ENCODE results near the gene ATG7. TPM values are rescaled to one million over a fixed set of nuclear protein-coding genes. Genes with fewer than 3 reads are reported as not detected.
"Not testable (repeated sequence)": the region's sequence is repeated elsewhere in the genome, so short reads cannot be mapped to it uniquely, and the experiment has no call there.

The ATG7 gene
- total RNA-seq, 4 donors from 2014 or later: 54.8 to 126 (median 100) TPM

GRCh38 chr3:11250902-11251806 lies 21.0 kb upstream of the ATG7 start:
- no peak overlapping the region for H3K4me3 ChIP-seq
- no peak for TF ChIP-seq POLR2A (IDR thresholded peaks at IDR 0.05)
- intact Hi-C loops (cut with DNase I; ENCODE audit: low total_unique reads): no loop called here
- no peak for DNase-seq
- H3K27ac ChIP-seq: no peak overlapping the region
- no peaks in the 10 kb centered on the region for H3K9me3 ChIP-seq
- H3K27me3 ChIP-seq: no peaks in the 10 kb centered on the region
- H3K36me3 ChIP-seq: no peaks in the 10 kb centered on the region
- H3K4me1 ChIP-seq: no peaks in the 10 kb centered on the region

- intact Hi-C loops (cut with DNase I; ENCODE audit: low total_unique reads): no loop called here
These were observed 20.4 kb upstream of the ATG7 start for GRCh38 chr3:11251807-11252176.

GRCh38 chr3:11254876-11255275 lies 17.3 kb upstream of the ATG7 start:
- Histone ChIP-seq H3K9me3 (no peaks in the 10 kb centered on the region), H3K4me1 (no peaks in the 10 kb centered on the region), H3K27me3 (no peaks in the 10 kb centered on the region), H3K27ac (no peak overlapping the region), H3K4me3 (no peak overlapping the region), H3K36me3 (no peaks in the 10 kb centered on the region)
- intact Hi-C loops (cut with DNase I; ENCODE audit: low total_unique reads): no loop called here
- DNase-seq: no peak
- TF ChIP-seq POLR2A (IDR thresholded peaks at IDR 0.05) (no peak), CTCF (IDR thresholded peaks at IDR 0.05) (no peak)

More at GRCh38 chr3:11251807-11252176, 20.4 kb upstream of the ATG7 start:
- Histone ChIP-seq H3K27me3 (no peaks in the 10 kb centered on the region), H3K27ac (no peak overlapping the region), H3K4me3 (no peak overlapping the region), H3K9me3 (no peaks in the 10 kb centered on the region), H3K4me1 (no peaks in the 10 kb centered on the region), H3K36me3 (no peaks in the 10 kb centered on the region)
- no peak for TF ChIP-seq CTCF (IDR thresholded peaks at IDR 0.05)
- no peak for TF ChIP-seq POLR2A (IDR thresholded peaks at IDR 0.05)
- no peak for DNase-seq

GRCh38 chr3:11255537-11255936 lies 16.7 kb upstream of the ATG7 start:
- H3K4me3 ChIP-seq; H3K27me3 ChIP-seq; H3K36me3 ChIP-seq; H3K4me1 ChIP-seq; H3K9me3 ChIP-seq; DNase-seq; H3K27ac ChIP-seq; intact Hi-C loops (cut with DNase I; ENCODE audit: low total_unique reads): not testable (repeated sequence)

GRCh38 chr3:11258958-11259357 lies 13.2 kb upstream of the ATG7 start:
- no peak overlapping the region for H3K27ac ChIP-seq
- no peak for DNase-seq
- no peaks in the 10 kb centered on the region for H3K9me3 ChIP-seq
- H3K4me3 ChIP-seq: no peak overlapping the region
- H3K36me3 ChIP-seq: no peaks in the 10 kb centered on the region
- intact Hi-C loops (cut with DNase I; ENCODE audit: low total_unique reads): no loop called here
- no peaks in the 10 kb centered on the region for H3K27me3 ChIP-seq
- TF ChIP-seq CTCF (IDR thresholded peaks at IDR 0.05) (no peak), POLR2A (IDR thresholded peaks at IDR 0.05) (no peak)
- H3K4me1 ChIP-seq: no peaks in the 10 kb centered on the region

- Histone ChIP-seq H3K36me3 (no peaks in the 10 kb centered on the region), H3K27ac (no peak overlapping the region), H3K27me3 (no peaks in the 10 kb centered on the region), H3K4me3 (no peak overlapping the region), H3K9me3 (no peaks in the 10 kb centered on the region), H3K4me1 (no peaks in the 10 kb centered on the region)
- no peak for DNase-seq
- TF ChIP-seq CTCF (IDR thresholded peaks at IDR 0.05) (no peak), POLR2A (IDR thresholded peaks at IDR 0.05) (no peak)
- intact Hi-C loops (cut with DNase I; ENCODE audit: low total_unique reads): no loop called here
These were observed 11.7 kb upstream of the ATG7 start for GRCh38 chr3:11260460-11260859.

Measured in uterus (tissue), 4 donors.